HG03520 (cell line): ENCODE results near the gene PRPSAP2.

Experiments
- ATAC-seq: cut with Tn5 transposase; IDR thresholded peaks from one replicate; pipeline ENCODE4 v1.9.1; 2021; ENCODE audit warnings: mild to moderate bottlenecking, moderate library complexity; ENCODE audit not compliant: unreplicated experiment

The PRPSAP2 gene

DNA sequence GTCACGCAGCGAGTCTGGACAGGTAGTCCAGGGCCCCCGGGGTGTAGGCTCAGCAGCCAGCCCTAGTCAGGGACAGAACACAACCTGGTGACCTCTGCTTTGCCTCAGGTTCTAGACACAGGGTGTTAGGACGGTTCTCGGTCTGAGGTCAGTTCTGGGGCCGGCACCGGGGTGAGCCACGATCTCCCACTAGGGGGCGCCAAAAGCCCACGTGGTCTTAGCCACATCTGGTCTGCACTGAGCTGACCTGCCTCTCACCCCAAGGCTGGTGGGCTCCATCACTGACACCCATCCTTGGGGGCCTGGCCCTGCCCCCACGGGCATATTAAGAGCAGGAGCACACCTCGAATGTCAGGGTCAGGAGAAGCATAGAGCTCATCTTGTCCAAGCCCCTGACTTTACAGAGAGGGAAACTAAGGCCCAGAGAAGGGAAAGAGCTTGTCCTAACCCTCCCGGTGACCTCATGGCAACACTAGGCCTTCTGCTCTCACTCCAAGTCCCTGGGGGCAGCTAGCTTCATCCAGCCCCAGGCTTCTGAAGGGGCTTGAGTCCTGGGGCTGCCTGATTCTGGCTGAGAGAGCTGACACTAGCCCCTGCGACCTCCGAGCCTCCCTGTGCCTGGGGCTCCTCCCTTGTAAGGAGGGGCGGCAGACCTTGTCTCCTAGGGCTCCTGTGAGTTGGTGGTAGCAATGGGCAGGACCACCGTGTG, 103.0 kb downstream of the PRPSAP2 start:
- no peak for ATAC-seq

DNA sequence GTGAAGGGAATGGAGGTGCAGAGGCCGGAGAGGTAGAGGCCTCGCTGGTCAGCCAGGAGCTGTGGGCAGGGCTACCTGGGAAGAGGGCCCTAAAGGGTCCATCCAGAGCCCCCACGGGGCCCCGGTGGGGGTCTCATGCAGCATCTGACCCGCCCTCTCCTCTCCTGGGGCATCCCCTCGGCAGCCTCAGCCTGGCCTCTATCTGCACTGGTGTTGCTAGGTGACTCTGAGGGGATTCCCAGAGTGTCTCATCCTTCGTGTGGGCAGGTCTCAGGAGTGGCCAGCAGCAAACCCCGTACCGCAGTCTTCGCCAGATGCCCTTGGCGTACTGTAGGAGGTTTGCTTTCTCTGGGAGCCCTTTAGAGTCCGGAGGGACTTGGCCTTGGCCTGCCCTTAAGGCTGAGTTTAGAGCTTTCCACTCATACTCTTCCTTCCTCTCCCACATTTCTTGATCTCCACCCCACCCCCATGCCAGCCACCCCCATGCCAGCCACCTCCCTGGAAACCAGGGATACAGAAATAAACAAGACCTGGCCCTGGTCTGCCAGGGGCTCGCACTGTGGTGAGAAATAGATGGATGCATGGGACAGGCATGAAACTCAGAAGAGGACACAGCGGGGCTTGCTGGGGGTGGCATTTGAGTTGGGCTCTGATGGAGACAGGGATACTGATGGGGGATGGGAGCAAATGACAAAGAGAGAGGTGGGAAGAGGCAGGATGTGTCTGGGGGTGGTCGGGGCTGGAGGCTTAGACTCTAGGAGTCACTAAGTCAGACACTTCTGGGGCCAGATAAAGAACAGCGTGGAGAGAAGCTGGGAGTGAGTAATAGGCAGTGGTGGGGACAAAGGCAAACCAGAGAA, 103.9 kb downstream of the PRPSAP2 start:
- no peak for ATAC-seq

DNA sequence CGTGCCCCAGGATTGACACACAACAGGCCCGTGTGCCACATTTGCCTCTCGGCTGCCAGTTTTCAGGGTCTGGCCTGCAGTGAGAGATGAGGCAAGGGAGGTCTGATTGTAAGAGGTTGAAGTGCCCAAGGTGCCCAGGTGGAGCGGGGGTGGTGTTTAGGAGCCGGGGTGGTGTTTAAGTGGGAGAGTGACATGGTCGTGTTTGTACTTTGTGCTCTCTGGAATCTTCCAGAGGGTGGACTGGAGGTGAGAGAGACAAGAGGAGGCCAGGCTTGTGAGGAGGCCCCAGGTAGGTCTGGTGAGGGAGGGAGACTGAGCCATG, 104.5 kb downstream of the PRPSAP2 start:
- ATAC-seq, result no peak

DNA sequence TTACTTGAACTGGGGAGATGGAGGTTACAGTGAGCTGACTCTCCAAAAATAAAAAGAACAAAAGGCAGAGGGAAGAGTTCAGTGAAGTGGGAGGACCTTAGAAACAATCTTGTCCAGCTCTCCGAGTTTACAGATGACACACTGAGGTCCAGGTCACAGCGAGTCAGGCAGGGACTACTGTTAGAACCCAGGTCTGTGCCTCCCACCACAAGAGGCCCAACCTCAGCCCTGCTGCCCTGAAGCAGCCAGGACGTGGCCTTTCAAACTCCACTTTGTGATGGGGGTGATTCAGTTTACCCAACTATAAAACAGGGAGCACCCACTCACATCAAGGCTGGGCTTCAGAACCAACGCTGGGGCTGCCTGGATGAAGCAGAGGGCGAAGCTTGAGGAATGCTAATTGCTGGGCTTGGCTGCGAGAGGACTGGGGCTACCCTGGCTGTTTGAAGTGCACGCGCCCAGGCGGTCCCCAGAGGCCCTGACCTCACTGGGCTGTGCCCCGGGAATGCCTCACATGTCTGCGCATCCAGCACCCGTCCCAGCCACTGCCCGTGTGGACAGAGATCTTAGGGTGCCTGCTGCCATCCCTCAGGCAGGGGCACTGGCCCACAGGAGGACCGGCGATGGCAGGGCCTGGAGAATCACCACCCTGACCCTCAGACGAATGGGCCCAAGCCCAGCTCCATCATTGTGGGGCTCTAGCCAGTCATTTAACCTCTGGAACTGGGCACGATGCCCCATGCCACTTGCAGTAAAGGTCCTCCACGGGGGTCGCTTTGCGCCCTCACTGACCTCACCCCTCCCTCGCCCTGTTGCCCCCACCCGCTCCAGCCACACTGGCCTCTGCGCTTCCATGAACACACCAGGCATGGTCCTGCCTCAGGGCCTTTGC, 105.4 kb downstream of the PRPSAP2 start:
- ATAC-seq, result no peak

DNA sequence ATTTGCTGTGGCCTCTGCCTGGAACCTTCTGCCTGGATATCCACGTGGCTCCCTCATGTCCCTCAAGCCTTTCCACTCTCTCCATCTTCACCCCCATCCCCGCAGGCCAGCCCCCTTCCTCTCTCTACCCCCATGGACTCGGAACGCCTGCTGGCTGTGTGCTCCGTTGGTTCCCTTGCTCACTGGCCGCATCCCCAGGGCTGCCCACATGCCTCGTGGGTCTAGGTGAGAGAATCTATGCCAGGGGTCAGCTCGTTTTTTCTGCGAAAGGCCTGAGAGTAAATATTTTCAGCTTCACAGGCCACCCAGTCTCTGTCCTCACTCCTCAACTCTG, 106.1 kb downstream of the PRPSAP2 start:
- ATAC-seq, result no peak

DNA sequence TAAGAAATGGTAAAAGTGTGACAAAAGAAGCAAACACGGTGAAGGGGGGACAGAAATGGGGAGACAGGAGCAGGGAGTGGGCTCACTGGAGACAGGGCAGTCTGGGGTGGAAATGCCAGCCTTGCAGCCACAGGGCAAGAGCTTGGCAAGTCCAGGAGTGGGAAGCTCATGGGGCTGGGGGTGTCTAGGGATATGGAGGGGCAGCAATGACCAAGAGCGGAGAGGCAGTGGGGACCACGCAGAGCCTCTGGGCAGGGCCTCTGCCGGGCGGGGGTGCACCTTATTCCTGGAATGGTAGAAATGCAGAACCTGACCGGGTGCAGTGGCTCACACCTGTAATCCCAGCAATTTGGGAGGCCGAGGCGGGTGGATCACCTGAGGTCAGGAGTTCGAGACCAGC, 106.6 kb downstream of the PRPSAP2 start:
- ATAC-seq, result no peak

DNA sequence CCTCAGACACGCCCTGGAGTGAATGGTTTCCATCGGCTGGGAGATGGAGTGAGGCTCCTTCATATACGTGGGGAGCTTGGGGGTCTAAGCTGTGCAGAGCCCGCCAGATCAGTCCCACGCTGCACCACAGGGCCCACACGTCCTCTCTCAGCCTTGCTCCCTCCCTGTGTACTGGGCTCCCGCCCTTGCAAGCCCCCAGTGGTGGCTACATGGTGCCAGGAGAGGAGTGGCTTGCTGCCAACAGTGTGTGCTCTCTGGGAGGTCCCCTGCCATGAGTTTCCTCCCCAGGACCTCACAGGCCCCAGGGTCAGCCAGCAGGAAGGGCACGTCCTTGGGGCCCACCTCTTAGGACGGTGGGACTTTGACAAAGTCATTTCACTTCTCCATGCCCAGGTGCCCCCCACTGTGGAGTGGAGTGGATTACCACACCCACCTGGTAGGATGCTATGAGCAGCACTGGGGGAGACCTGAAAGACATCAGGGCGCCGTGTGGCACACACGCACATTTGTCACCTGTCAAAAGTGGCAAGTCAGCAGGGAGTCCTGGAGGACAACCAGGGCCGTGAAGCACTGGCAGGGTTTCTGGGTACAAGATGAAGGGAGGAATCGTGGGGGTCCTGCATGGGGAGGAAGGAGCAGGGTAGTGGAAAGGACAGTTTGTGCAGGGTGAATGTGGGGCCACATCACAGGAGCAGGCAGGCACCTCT, 107.8 kb downstream of the PRPSAP2 start:
- ATAC-seq, result no peak

DNA sequence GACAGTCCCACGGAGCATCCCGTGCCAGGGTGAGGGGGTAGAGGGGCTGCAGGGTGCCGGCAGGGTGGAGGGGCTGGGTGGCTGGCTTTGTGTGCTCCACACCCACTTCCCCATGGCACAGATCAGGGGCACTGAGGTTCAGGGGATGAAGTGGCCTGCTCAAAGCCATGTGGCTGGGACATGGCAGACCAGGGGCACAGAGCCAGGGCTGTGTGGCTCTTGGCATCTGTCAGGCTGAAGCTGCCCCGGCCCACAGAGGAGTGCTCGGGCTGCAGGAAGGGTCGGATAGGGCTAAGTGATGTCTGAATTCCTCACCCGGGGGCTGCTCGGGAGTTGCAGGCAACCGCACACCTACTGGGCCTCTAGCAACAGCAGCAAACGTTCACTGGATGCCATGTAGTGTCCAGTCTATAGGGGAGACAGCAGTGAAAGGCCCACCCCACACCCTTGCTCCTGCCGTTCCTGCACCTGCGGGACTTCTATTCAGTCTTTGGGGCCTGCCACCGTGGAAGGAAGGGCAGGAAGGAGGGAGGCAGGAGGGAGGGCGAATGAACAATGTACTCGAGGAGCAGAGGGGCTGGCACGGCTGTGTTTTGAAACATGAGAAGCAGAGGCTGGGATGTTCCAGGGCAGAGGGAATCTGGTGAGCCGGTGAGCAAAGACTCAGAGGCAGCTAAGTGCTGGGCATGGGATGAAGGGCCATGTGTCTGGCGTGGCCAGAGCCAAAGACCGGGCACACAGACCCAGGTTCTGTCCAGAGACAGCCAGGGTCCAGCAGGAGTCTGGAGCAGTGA, 109.1 kb downstream of the PRPSAP2 start:
- ATAC-seq, result no peak

DNA sequence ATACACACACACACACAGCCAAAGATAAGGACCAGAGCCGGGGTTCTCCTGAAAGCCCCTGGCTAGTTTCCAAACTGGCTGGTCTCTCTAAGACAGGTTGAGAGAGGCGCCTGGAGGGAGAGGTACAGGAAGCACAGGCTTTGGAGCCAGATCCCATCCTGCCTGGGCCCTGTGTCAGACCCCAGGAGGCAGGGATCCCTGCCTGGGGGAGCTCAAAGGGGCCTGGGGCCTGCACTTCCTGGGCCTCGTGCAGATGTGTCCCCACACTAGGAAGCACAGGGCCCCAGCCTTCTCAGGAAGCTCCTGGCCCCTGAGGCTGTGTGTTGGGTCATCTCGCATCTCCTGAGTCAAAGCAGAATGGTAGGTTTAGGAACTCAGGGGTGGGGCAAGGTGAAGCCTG, 110.0 kb downstream of the PRPSAP2 start:
- no peak for ATAC-seq

DNA sequence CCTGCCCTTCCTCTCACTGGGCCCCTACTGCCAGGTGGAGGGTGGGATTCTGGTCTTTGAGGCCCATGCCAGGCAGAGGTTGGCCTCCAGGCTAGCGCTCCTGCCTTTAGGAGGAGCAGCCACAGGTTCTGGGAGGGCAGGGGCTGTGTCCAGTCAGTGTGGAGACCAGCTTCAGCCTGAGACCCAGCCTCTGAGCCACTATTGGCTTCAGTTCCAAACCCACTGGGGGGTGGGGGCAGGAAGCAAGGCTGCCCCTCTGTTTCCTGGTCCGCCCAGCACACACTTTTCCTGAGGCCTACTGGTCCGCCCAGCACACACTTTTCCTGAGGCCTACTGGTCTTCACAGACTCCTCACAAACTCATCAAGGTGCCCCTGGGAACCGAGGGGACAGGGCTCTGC, 110.4 kb downstream of the PRPSAP2 start:
- no peak for ATAC-seq

DNA sequence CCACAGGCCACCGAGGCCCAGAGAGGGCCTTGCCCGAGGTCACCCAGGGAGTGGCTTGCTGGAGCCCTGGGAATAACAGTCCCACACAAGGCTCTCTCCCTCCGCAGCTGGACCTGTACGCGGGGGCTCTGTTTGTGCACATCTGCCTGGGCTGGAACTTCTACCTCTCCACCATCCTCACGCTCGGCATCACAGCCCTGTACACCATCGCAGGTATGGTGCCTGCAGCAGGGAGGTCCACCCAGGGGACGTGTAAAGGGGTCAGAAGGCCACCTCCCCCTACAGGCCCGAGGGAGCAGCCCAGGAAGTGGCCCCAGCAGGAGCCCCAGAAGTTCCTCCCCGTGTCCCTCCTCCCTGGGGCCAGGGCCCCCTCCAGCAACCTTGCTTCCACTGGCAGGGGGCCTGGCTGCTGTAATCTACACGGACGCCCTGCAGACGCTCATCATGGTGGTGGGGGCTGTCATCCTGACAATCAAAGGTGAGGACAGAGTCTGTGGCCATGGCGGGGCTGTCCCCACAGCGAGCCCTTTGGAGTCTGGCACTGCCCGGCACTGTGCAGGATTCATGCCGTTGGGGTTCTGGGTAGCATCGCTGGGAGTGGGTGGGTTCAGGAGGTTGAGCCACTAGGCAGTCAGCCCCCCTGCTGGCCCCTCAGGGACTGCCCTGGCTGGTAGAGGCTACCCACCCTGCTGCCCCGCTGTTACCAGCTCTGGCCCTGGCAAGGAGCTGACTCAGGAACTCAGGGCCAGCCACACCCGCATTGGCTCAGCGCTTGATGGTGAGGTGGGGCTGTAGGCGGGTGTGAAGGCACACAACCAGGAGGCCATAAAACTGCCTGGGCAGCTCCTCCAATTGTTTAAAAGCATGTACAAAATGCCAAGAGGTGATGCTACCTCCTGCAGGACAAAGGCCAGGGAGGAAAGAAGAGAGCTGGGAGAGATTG, 111.3 kb downstream of the PRPSAP2 start:
- no peak for ATAC-seq

DNA sequence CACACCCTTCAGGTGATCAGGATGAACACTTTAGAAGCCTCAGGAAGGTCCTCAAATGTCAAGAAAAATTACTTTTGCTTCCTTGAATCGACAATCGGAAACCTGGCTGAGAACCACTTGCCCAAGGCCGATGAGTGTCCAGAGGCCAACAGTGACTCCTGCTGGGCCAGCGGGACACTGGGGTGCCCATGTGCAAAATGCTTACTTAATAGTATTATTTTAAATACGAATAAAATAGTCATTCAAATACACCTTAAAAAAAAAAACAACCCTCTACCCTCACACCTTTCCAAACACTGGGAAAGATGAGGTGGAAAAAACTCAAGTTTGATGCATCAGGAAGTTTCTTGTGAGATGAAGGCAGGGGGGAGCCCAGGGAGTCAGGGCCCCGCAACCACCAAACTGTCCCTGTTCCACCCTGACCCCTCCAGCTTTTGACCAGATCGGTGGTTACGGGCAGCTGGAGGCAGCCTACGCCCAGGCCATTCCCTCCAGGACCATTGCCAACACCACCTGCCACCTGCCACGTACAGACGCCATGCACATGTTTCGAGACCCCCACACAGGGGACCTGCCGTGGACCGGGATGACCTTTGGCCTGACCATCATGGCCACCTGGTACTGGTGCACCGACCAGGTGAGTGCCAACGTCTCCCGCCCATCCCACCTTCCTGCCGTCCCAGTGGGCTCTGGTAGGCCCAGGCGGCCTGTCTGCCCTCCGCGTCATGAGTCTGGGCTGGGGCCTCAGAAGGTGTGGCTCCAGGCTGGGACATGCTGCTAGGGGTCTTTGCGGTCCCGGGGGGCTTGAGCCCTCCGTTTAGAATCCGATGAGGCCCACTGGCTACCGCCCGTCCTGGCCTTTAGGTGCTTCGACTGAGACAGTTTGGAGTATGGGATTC, 112.9 kb downstream of the PRPSAP2 start:
- ATAC-seq, result no peak

DNA sequence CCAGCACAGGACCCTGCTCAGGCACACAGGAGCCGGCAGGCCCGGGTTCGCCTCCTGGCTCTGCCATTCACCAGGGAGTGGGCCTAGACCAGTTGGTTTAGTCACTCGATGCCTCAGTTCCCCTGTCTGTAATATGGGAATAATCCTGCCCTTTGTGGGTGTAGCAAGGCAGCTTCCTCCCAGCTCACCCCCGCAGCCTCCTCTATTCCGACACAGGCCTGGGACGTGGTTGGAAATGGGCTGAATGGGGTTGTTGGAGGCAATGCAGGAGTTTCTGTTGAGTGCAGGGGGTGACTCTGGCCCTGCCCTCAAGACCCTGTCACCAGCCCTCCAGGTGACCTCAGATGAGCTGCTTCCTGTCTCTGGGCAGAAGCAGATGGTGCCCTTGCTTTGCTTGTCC, 113.9 kb downstream of the PRPSAP2 start:
- no peak for ATAC-seq

DNA sequence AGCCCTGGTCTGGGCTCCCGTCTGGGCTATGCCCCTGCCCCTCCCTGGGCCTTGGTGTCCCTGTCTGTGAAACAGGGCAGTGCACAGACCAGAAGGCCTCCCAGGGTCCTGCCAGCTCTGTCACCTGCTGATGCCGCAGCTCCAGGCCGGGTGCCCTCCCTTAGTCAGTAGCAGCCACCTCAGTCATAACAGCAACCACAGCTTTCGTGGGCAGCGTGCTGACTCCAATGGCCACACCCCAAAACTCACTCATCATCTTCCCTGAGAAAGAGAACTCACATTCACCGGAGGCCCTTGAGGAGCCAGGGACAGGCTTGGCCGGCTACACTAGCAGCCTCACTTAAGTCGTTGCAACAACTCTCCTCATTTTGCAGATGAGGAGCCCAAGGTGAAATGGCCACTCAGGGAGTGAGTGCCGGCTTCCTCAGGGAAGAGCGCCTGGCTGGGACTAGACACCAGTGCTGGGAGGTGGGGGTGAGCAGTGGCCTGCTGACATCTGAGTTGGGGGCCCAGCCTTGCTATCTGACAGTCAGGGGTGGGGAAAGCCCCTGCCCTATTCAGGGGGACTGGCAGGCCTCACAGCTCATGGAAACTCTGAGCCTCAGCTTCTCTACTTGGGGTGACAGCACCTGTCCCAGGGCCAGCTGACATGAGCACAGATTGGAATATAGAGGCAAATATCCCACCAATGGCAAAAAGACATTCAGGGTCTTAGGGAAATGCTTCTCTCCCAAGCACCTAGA, 116.6 kb downstream of the PRPSAP2 start:
- no peak for ATAC-seq

DNA sequence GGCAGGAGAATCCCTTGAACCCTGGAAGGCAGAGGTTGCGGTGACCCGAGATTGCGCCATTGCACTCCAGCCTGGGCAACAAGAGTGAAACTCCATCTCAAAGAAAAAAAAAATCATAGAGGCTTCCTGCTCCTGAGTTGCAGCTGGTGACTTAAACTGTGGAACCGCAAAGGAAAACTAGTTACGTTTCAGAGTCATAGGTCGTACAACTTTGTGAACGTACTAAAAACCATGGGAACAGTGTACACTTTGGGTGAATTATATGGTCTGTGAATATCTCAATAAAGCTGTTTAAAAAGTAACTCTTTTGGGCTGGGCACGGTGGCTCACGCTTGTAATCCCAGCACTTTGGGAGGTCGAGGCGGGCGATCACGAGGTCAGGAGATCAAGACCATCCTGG, 117.7 kb downstream of the PRPSAP2 start:
- no peak for ATAC-seq

DNA sequence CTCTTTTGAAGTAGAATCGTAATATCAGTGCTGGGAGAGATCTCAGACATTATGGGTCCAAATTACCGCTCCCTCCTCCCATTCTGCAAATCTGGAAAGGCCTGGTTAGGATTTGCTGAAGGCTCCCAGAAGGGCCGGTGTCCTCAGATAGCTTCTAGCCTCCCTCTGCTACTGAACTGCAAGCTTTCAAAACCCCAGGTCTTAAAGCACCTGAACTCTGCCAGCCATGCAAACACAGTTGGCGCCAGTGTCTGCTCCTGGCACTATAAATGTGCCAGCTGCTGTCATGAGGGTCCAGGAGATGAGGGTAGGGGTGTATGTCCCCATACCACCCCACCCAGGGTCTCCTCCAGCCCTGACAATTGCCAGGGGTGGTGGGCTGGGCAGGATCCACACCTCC, 118.3 kb downstream of the PRPSAP2 start:
- no peak for ATAC-seq

DNA sequence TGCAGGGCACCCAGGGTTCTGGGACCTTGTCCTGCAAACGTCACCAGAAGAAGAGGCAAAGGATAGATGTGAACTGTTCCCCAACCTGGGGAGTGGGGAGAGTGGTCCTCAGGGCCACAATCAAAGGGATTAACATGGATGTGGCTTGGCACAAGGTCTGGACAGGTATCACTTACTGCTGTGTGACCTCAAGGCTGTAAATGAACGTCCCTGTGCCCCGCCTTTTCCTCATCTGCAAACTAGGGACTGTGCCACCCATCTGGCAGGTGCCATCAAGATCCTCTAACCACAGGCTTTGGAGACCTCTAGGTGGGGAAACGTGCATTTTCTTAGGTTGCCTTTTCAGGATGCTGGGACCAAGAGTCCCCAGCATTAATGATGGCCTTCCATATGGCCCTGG, 119.1 kb downstream of the PRPSAP2 start:
- no peak for ATAC-seq
